Stimulated activated CD8-positive, alpha-beta memory T cell treated with anti-CD3 and anti-CD28 coated beads, Interleukin-15, amount 100 ng/mL, for 1 hour (primary cell): ENCODE measurements around the gene CHGA.

Experiments used
- DNase-seq: peaks from one replicate; pipeline ENCODE4 v3.0.0-alpha.2; 2020; ENCODE audit warnings: low read depth

The CHGA gene

DNA sequence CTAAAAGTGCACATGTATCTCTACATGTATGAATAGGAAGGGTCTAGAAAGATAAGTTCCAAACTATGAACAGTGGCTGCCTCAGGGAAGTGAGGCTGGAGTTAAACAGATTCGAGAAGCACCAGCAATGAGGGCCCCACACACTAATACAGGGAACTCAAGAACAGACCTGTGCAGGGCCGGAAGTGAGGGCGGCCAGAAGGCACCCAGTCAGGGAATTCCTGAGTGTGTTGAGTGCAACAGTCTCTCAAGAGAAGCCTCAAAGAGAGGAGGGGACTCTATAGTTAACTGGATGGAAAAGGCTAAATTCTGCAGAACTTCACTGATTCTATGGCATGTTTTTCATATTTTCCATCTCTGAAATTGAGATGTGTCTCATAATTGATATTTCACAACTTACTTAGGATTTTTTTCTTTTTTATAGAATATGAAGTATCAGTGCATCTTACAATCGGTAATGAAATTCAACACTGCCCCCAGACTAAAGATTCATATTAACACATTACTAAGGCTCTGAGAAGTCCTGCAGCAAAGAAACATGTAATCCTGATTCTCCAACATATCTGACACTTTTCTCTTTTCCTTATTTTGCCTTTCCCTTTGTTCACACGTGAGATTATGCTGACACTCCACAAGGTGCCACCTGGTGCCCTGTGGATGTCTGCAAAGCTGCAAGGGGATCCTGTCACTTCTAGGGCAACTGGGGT, 61.3 kb downstream of the CHGA start:
- no peak for DNase-seq
